Measurements from ENCODE around the gene ASCC1. TPM values are rescaled to one million over a fixed set of nuclear protein-coding genes. Genes with fewer than 3 reads are reported as not detected.

The ASCC1 gene
- total and polyA plus RNA-seq, 2 of the 13 experiments (the other 11 are each of a cell fraction or from before 2014, with no cell fraction given): 21.6 to 30.1 TPM

DNA sequence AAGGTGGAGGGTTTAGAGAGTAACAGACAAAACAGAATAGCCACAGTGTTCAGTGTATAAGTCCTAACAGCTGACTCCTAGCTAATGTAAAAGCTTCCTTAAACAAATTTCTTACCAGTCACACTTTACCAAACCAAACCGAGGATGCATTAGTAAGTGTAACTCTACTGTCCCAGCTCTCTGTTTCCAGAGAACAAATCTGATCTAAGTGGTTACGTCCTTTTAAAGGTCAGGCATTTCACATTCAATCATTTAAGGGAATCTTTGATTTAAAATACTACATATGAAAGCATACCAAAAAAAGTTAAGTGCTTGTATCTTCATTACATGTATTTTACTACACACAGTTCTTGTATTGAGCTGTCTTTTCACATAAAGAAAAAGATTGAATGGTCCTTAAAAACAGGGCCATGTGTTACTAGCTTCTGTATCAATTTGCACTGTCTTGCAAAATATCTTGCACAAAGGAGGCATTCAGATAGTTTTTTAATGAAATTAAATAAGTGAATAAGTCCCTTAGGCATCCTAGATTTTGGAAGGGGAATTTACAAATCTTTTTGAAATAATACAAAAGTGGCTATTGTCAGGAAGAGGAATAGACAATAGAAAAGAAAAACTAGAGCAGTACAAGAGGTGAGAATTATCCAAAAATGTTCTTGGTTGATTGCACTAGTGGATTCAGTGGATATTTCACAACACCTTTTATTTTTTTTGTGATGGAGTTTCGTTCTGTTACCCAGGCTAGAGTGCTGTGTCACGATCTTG is 69.3 kb downstream of the ASCC1 start (continued):
- TF ChIP-seq POLR2G (IDR thresholded peaks at IDR 0.05; ENCODE audit: low read depth, low read length) (no peak), ARHGAP35 (CRISPR knock-in tag; IDR thresholded peaks at IDR 0.05; ENCODE audit: borderline replicate concordance) (no peak), ZNF563 (CRISPR knock-in tag; IDR thresholded peaks at IDR 0.05) (no peak), NR1H2 (CRISPR knock-in tag; IDR thresholded peaks at IDR 0.05; ENCODE audit: borderline replicate concordance, low read depth) (no peak)

DNA sequence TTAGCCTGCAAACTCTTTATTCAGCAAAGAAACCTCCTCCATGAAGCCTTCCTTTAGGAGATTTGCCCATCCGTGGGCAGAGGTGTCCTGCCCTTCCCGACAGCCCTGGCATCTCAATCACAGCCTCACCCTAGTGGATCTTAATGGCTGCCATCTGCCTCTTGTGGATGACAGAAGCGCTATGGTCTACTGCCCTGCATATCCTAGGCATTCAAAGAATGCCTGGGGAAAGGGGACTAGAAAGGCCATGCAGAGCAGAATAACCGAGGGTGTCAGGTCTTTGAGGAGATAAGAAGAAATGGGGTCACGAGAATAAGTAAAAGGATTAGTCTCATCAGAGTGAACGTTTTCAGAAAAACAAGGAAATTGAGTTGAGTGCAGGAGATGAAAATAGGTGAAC is 70.0 kb downstream of the ASCC1 start:
- Histone ChIP-seq H3K9me3 (ENCODE audit: low read length) (no peaks in the 10 kb centered on the region), H3K4me2 (ENCODE audit: low read depth, low read length) (no peak overlapping the region), H3K36me3 (replicated peaks in 1 of 2; ENCODE audit: control insufficient read depth in 1 of 2, insufficient read depth in 2 of 2, low read length in 2 of 2) (peaks cover 0 to 2% of the 10 kb centered on the region in 2 experiments; a peak in 1 of 5 replicates), H3K4me3 (replicated peaks in 1 of 3; ENCODE audit: insufficient read depth in 1 of 3, low read depth in 2 of 3, low read length in 3 of 3) (no peak overlapping the region), H3K79me2 (ENCODE audit: insufficient read depth, low read length) (no peaks in the 10 kb centered on the region), H3K27me3 (ENCODE audit: control insufficient read depth in 1 of 2, insufficient read depth in 2 of 2, low read length in 2 of 2) (no peaks in the 10 kb centered on the region), H3K4me1 (ENCODE audit: insufficient read depth, low read length) (no peaks in the 10 kb centered on the region), H3K9ac (ENCODE audit: insufficient read depth, low read depth, low read length) (no peak overlapping the region), H2AFZ (ENCODE audit: low read length) (no peak overlapping the region), H4K20me1 (ENCODE audit: insufficient read depth, low read length) (no peaks in the 10 kb centered on the region), H3K27ac (ENCODE audit: extremely low read length, insufficient read depth, low read length) (no peak overlapping the region)
- no TSS peak for BruUV-seq (replicated peaks)
- in situ Hi-C loops (cut with HindIII; ENCODE audit: extremely low pct_ligation_motif_present, low pct_unique_long_range_greater_than_20kb) (no loop called here), intact Hi-C loops (cut with micrococcal nuclease; ENCODE audit: unreplicated experiment) (no loop called here)
- ChIA-PET CTCF (ENCODE audit: low intra/inter-chr PET ratio, low total read pairs) (no interaction called here), POLR2A (no interaction called here)
- no peak for ATAC-seq
- 94% methylated on average over 6 of the region's 6 CpGs for WGBS (ENCODE audit: low lambda C conversion rate)
- FAIRE-seq: no peak
- no peak for DNase-seq (ENCODE audit: low spot score)
- no peak for TF ChIP-seq ZNF816 (CRISPR knock-in tag; IDR thresholded peaks at IDR 0.05; ENCODE audit: borderline replicate concordance)
- no peak for TF ChIP-seq ZNF354B (CRISPR knock-in tag; IDR thresholded peaks at IDR 0.05)

DNA sequence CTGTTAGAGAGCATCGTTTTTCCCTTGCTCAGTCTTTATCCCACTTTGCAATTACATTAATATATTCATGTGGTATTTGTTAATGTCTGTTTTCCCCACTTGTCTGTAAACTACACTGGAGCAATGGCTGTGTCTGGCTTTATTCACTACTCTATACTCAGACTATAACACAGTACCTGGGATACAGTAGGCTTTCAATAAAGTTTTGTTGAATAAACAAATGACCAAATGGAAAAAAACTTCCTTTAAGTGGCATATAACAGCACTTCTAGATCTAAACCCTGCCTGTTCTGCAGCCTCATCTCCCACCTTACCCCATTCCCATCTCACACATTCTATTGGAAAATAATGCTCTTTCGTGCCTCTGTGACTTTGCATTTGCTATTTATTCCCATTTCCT is 70.4 kb downstream of the ASCC1 start:
- no peak for DNase-seq (ENCODE audit: low spot score)
- Histone ChIP-seq H3K36me3 (replicated peaks in 1 of 2; ENCODE audit: control insufficient read depth in 1 of 2, insufficient read depth in 2 of 2, low read length in 2 of 2) (peaks cover 0 to 2% of the 10 kb centered on the region in 2 experiments; a peak in 1 of 5 replicates), H4K20me1 (ENCODE audit: insufficient read depth, low read length) (no peaks in the 10 kb centered on the region), H3K4me3 (replicated peaks in 1 of 3; ENCODE audit: insufficient read depth in 1 of 3, low read depth in 2 of 3, low read length in 3 of 3) (no peak overlapping the region), H3K4me2 (ENCODE audit: low read depth, low read length) (no peak overlapping the region), H3K9ac (ENCODE audit: insufficient read depth, low read depth, low read length) (no peak overlapping the region), H3K4me1 (ENCODE audit: insufficient read depth, low read length) (no peaks in the 10 kb centered on the region), H3K9me3 (ENCODE audit: low read length) (no peaks in the 10 kb centered on the region), H3K27me3 (ENCODE audit: control insufficient read depth in 1 of 2, insufficient read depth in 2 of 2, low read length in 2 of 2) (no peaks in the 10 kb centered on the region), H3K79me2 (ENCODE audit: insufficient read depth, low read length) (no peaks in the 10 kb centered on the region), H3K27ac (ENCODE audit: extremely low read length, insufficient read depth, low read length) (no peak overlapping the region), H2AFZ (ENCODE audit: low read length) (no peak overlapping the region)
- BruUV-seq (replicated peaks): no TSS peak
- in situ Hi-C loops (cut with HindIII; ENCODE audit: extremely low pct_ligation_motif_present, low pct_unique_long_range_greater_than_20kb): no loop called here
- intact Hi-C loops (cut with micrococcal nuclease; ENCODE audit: unreplicated experiment): no loop called here
- FAIRE-seq: no peak
- POLR2A ChIA-PET: no interaction called here
- 91% methylated on average over 2 of the region's 2 CpGs for WGBS (ENCODE audit: low lambda C conversion rate)
- CTCF ChIA-PET (ENCODE audit: low intra/inter-chr PET ratio, low total read pairs): no interaction called here
- ATAC-seq: no peak
- TF ChIP-seq, protein P1, sequence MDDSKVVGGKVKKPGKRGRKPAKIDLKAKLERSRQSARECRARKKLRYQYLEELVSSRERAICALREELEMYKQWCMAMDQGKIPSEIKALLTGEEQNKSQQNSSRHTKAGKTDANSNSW (CRISPR knock-in tag; IDR thresholded peaks at IDR 0.05; ENCODE audit: borderline replicate concordance): no peak

Data from HepG2 (cell line).